Uterus (tissue), 4 donors: ENCODE data around the gene KCNIP1. TPM values are rescaled to one million over a fixed set of nuclear protein-coding genes. Genes with fewer than 3 reads are reported as not detected.

Experiments used
- DNase-seq, 2 donors: peaks; one replicate each; pipeline ENCODE4 v3.0.0-alpha.2; 2019 to 2020
- H3K27ac ChIP-seq, 2 donors: fragments of 200-600 bp; sonication (generic); 1 replicate in 1 of 2; 2 replicates in 1 of 2; pipeline ENCODE4 v1.5.1; 2016 to 2018
- H3K27me3 ChIP-seq, 2 donors: fragments of 200-600 bp; sonication (generic); one replicate each; pipeline ENCODE4 v1.5.1; 2018 to 2019; ENCODE audit warnings: control low read depth in 1 of 2
- H3K36me3 ChIP-seq, 2 donors: fragments of 200-600 bp; sonication (generic); one replicate each; pipeline ENCODE4 v1.5.1; 2019; ENCODE audit warnings: control low read depth in 1 of 2
- H3K4me1 ChIP-seq, 2 donors: fragments of 200-600 bp; sonication (generic); one replicate each; pipeline ENCODE4 v1.5.1; 2018 to 2019; ENCODE audit warnings: control low read depth in 1 of 2
- H3K4me3 ChIP-seq, 2 donors: fragments of 200-600 bp; sonication (generic); 1 replicate in 1 of 2; 2 replicates in 1 of 2; pipeline ENCODE4 v1.5.1; 2018 to 2019; ENCODE audit warnings: mild to moderate bottlenecking in 1 of 2
- H3K9me3 ChIP-seq, 2 donors: fragments of 200-600 bp; sonication (generic); one replicate each; pipeline ENCODE4 v1.5.1; 2019; ENCODE audit warnings: control low read depth in 1 of 2
- CTCF ChIP-seq, 4 experiments: fragments of 200-600 bp in 2 of 4; fragments of 450-650 bp in 2 of 4; sonication (generic) in 2 of 4; IDR thresholded peaks; one replicate each; pipeline ENCODE4 v1.5.1; 2016 to 2019; ENCODE audit warnings: antibody characterized with exemption in 4 of 4, mild to moderate bottlenecking in 2 of 4, moderate library complexity in 1 of 4
- POLR2A ChIP-seq, 2 donors: fragments of 450-650 bp; IDR thresholded peaks; one replicate each; pipeline ENCODE4 v1.6.1; 2016; ENCODE audit warnings: antibody characterized with exemption in 2 of 2, mild to moderate bottlenecking in 1 of 2, moderate library complexity in 1 of 2
- intact Hi-C: fragments of 100-400 bp; cut with DNase I; formaldehyde crosslinking; loops from one replicate; pipeline ENCODE4 v1.15.1; 2023; ENCODE audit warnings: low total_unique reads
- total RNA-seq, 4 donors: library from RNA; depleted of rRNA in 3 of 4; stranded (reverse); fragments of >200 nt in 3 of 4; gene quantifications; one replicate each; pipeline versions ENCODE4 v1.1.0 to v1.2.4, GENCODE V29; 2014 to 2023
- donor health status: DM: yes; HTN: yes; CAD: no.

The KCNIP1 gene
- total RNA-seq, 4 donors from 2014 or later = 1.3 to 7.0 (median 3.9) TPM

- no peak overlapping the region for H3K4me3 ChIP-seq
- no peak overlapping the region for H3K27ac ChIP-seq
- no peaks in the 10 kb centered on the region for H3K36me3 ChIP-seq
- TF ChIP-seq CTCF (IDR thresholded peaks at IDR 0.05) (no peak), POLR2A (IDR thresholded peaks at IDR 0.05) (no peak)
- H3K27me3 ChIP-seq = no peaks in the 10 kb centered on the region
- no peaks in the 10 kb centered on the region for H3K9me3 ChIP-seq
- no peaks in the 10 kb centered on the region for H3K4me1 ChIP-seq
- intact Hi-C loops = no loop called here
- DNase-seq = no peak
Observed at GRCh38 chr5:170576602-170577535, 73.0 kb downstream of the KCNIP1 start.

- Histone ChIP-seq H3K4me1 (no peaks in the 10 kb centered on the region), H3K27ac (no peak overlapping the region), H3K27me3 (no peaks in the 10 kb centered on the region), H3K4me3 (no peak overlapping the region), H3K9me3 (no peaks in the 10 kb centered on the region), H3K36me3 (no peaks in the 10 kb centered on the region)
- no peak for DNase-seq
- intact Hi-C loops = no loop called here
- TF ChIP-seq CTCF (IDR thresholded peaks at IDR 0.05) = no peak
- TF ChIP-seq POLR2A (IDR thresholded peaks at IDR 0.05) = no peak
Observed at GRCh38 chr5:170579601-170580000, 75.8 kb downstream of the KCNIP1 start.

DNA sequence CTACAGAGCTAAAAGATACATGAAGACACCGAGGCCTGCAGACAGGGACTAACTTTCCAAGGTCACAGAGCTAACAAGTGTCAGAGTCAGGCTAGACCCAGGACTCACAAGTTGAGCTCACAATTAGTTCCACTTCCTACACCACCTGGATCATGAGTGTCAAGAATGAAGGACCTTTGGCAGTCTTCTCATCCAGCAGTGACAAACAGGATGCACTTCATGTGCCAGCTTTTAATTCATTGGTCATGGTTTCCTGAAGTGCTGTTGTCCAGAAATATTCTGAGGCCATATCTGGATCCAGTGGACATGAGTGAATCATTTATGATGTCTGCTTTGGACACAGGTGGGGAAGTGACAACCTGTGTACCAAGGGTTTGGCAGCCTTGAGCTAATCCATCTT is 77.4 kb downstream of the KCNIP1 start:
- no peak for TF ChIP-seq CTCF (IDR thresholded peaks at IDR 0.05)
- no peak for TF ChIP-seq POLR2A (IDR thresholded peaks at IDR 0.05)
- Histone ChIP-seq H3K4me1 (no peaks in the 10 kb centered on the region), H3K9me3 (no peaks in the 10 kb centered on the region), H3K27ac (no peak overlapping the region), H3K27me3 (no peaks in the 10 kb centered on the region), H3K4me3 (no peak overlapping the region), H3K36me3 (no peaks in the 10 kb centered on the region)
- intact Hi-C loops = no loop called here
- no peak for DNase-seq

- H3K27ac ChIP-seq = no peak overlapping the region
- no peaks in the 10 kb centered on the region for H3K4me1 ChIP-seq
- intact Hi-C loops = no loop called here
- no peaks in the 10 kb centered on the region for H3K9me3 ChIP-seq
- DNase-seq = no peak
- TF ChIP-seq POLR2A (IDR thresholded peaks at IDR 0.05) (no peak), CTCF (IDR thresholded peaks at IDR 0.05) (no peak)
- no peaks in the 10 kb centered on the region for H3K27me3 ChIP-seq
- no peaks in the 10 kb centered on the region for H3K36me3 ChIP-seq
- no peak overlapping the region for H3K4me3 ChIP-seq
Observed at GRCh38 chr5:170582644-170583330, 79.0 kb downstream of the KCNIP1 start.

DNA sequence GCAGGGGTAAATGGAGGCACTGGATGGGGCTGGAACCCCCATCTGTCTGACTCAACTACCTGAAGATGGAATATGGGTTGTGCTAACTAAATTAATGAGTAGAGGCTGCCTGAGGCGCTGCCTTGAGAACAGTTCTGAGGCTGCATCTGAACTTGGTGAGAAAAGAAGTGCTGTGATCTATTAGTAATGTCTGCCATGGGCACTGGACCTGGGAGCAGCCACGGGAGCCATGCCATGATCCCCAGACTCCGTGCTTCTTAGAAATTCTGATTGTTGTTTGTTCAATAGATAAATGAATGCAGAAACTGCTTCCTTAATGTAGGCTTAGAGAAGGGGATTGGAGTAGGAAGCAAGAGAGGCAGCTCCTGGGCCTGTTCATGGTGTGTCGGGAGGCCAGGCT is 80.2 kb downstream of the KCNIP1 start:
- Histone ChIP-seq H3K27ac (no peak overlapping the region), H3K4me3 (no peak overlapping the region), H3K27me3 (no peaks in the 10 kb centered on the region), H3K9me3 (no peaks in the 10 kb centered on the region), H3K36me3 (no peaks in the 10 kb centered on the region), H3K4me1 (no peaks in the 10 kb centered on the region)
- TF ChIP-seq CTCF (IDR thresholded peaks at IDR 0.05) (no peak), POLR2A (IDR thresholded peaks at IDR 0.05) (no peak)
- DNase-seq = no peak
- intact Hi-C loops = no loop called here
